HG03103 (cell line): ENCODE results near the gene CANT1.

ENCODE experiments used
- ATAC-seq: cut with Tn5 transposase; IDR thresholded peaks from one replicate; pipeline ENCODE4 v1.9.1; 2021; ENCODE audit warnings: low read depth; ENCODE audit not compliant: unreplicated experiment

Gene CANT1

GRCh38 chr17:78998311-78999055 is 11.1 kb downstream of the CANT1 start:
- ATAC-seq, result no peak

- ATAC-seq, result no peak
Observed at GRCh38 chr17:78997881-78998280, 11.7 kb downstream of the CANT1 start.

GRCh38 chr17:78997231-78997741 is 12.3 kb downstream of the CANT1 start:
- no peak for ATAC-seq

- ATAC-seq, result no peak
Observed at GRCh38 chr17:78996781-78997201, 12.8 kb downstream of the CANT1 start.

GRCh38 chr17:78995761-78996451 is 13.7 kb downstream of the CANT1 start:
- ATAC-seq, result no peak

GRCh38 chr17:78995022-78995760 is 14.4 kb downstream of the CANT1 start:
- ATAC-seq, result no peak

GRCh38 chr17:78993981-78994671 is 15.4 kb downstream of the CANT1 start:
- no peak for ATAC-seq

- ATAC-seq, result no peak
Observed at GRCh38 chr17:78993241-78993956, 16.2 kb downstream of the CANT1 start.

GRCh38 chr17:78992542-78993212 is 16.9 kb downstream of the CANT1 start:
- no peak for ATAC-seq

- ATAC-seq, result no peak
Observed at GRCh38 chr17:78991906-78992532, 17.5 kb downstream of the CANT1 start.

- no peak for ATAC-seq
Observed at GRCh38 chr17:78991017-78991738, 18.4 kb downstream of the CANT1 start.

- no peak for ATAC-seq
Observed at GRCh38 chr17:78990349-78991016, 19.1 kb downstream of the CANT1 start.

GRCh38 chr17:78988152-78988551 is 21.4 kb downstream of the CANT1 start:
- ATAC-seq, result no peak

- no peak for ATAC-seq
Observed at GRCh38 chr17:78986649-78987328, 22.8 kb downstream of the CANT1 start.

- no peak for ATAC-seq
Observed at GRCh38 chr17:78986048-78986648, 23.4 kb downstream of the CANT1 start.

GRCh38 chr17:78985395-78985794 is 24.2 kb downstream of the CANT1 start:
- no peak for ATAC-seq
